ENCODE measurements around the gene TMEM18. TPM values are rescaled to one million over a fixed set of nuclear protein-coding genes. Genes with fewer than 3 reads are reported as not detected.

The TMEM18 gene
- total and polyA plus RNA-seq, 2 experiments from 2014 or later = 15.0 to 41.9 TPM

DNA sequence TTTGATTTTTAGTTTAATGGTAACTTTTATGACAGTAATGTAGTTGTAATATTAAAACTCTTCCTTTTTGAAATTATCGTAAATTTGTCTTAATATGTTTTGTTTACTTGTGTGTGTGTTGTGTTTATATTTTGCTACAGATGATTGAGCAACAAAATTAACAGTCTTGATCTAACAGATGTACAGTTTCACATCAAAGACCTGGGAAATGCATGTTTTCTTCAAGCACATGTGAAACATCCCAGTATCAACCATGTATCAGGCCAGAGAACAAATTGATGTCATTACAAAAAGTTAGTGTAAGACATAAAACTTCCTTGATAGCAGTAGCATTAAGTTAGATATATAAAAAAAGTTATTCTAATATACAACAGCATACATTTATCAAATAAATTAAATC lies 45.5 kb downstream of the TMEM18 start:
- Histone ChIP-seq H2AFZ (no peak overlapping the region), H4K20me1 (replicated peaks; ENCODE audit: insufficient read depth) (no peaks in the 10 kb centered on the region), H3K9me2 (ENCODE audit: insufficient read depth) (no peaks in the 10 kb centered on the region), H3F3A (replicated peaks; ENCODE audit: low read depth) (no peaks in the 10 kb centered on the region), H3K27ac (ENCODE audit: low read depth) (no peak overlapping the region), H3K27me3 (ENCODE audit: insufficient read depth) (peaks cover 16% of the 10 kb centered on the region), H3K4me2 (no peak overlapping the region), H3K36me3 (ENCODE audit: insufficient read depth) (no peaks in the 10 kb centered on the region), H3K4me1 (ENCODE audit: insufficient read depth) (no peaks in the 10 kb centered on the region), H3K79me2 (replicated peaks; ENCODE audit: insufficient read depth) (no peaks in the 10 kb centered on the region), H3K4me3 (no peak overlapping the region)
- H3K9me3 Mint-ChIP-seq = peaks cover 5% of the 10 kb centered on the region; the same call in 2 of the 3 replicates
- H3K36me3 Mint-ChIP-seq (ENCODE audit: low read depth) = peaks cover under 1% of the 10 kb centered on the region; the same call in 1 of the 3 replicates
- H3K27ac Mint-ChIP-seq = no peak overlapping the region
- no peak for ATAC-seq
- peaks cover 2% of the 10 kb centered on the region for H3K27me3 Mint-ChIP-seq (ENCODE audit: insufficient read depth, low read depth, poor library complexity)
- peaks cover 8% of the 10 kb centered on the region for H3K4me1 Mint-ChIP-seq
- TF ChIP-seq, protein P1, sequence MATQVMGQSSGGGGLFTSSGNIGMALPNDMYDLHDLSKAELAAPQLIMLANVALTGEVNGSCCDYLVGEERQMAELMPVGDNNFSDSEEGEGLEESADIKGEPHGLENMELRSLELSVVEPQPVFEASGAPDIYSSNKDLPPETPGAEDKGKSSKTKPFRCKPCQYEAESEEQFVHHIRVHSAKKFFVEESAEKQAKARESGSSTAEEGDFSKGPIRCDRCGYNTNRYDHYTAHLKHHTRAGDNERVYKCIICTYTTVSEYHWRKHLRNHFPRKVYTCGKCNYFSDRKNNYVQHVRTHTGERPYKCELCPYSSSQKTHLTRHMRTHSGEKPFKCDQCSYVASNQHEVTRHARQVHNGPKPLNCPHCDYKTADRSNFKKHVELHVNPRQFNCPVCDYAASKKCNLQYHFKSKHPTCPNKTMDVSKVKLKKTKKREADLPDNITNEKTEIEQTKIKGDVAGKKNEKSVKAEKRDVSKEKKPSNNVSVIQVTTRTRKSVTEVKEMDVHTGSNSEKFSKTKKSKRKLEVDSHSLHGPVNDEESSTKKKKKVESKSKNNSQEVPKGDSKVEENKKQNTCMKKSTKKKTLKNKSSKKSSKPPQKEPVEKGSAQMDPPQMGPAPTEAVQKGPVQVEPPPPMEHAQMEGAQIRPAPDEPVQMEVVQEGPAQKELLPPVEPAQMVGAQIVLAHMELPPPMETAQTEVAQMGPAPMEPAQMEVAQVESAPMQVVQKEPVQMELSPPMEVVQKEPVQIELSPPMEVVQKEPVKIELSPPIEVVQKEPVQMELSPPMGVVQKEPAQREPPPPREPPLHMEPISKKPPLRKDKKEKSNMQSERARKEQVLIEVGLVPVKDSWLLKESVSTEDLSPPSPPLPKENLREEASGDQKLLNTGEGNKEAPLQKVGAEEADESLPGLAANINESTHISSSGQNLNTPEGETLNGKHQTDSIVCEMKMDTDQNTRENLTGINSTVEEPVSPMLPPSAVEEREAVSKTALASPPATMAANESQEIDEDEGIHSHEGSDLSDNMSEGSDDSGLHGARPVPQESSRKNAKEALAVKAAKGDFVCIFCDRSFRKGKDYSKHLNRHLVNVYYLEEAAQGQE (IDR thresholded peaks at IDR 0.05; ENCODE audit: unreplicated experiment) = no peak
- H3K4me3 Mint-ChIP-seq = no peak overlapping the region
- no peak for DNase-seq (ENCODE audit: low spot score)

DNA sequence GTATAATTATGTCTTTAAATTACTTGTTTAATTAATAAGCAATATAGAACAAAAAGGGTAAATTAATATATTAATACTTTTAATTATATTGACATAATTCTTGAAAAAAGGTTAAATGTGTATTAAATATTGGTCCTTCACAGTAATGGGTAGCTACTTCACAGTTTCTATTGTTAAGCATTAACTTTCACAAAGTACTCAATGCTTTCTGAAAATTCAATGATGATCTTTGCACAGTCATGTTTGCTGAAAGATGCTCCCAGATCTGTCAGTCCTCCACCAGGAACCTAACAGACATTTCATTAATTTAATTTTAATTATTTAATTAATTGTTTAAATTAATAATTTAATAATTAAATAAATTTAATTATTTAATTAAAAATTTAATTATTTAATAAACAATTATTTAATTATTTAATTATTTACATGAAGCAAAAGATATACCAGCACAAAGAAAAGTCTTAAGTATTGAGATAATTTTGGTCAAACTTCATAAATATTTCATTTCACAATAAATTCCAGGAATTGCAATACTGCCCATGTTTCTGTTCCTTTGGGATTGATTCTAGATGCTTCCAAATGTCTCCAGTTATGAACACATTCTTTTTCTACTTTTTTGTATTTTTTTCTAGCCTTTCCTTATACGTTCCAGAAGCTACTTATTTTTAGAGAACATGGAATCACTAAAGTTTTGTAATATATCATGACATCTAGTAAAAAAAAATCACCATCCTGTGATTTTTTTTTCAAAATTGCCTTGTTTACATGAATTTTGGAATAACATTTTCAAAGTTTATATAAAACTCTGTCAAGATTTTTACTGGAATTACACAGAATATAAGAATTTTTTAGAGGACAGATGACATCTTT lies 46.5 kb downstream of the TMEM18 start:
- H3K4me2 ChIP-seq = no peak overlapping the region
- peaks cover 5% of the 10 kb centered on the region for H3K27me3 ChIP-seq (ENCODE audit: insufficient read depth)
- H3K9me2 ChIP-seq (ENCODE audit: insufficient read depth) = no peaks in the 10 kb centered on the region
- no peak overlapping the region for H3K27ac Mint-ChIP-seq
- H3K27me3 Mint-ChIP-seq (ENCODE audit: insufficient read depth, low read depth, poor library complexity) = no peaks in the 10 kb centered on the region
- H3F3A ChIP-seq (replicated peaks; ENCODE audit: low read depth) = no peaks in the 10 kb centered on the region
- H3K9me3 Mint-ChIP-seq = peaks cover under 1% of the 10 kb centered on the region; the same call in 1 of the 3 replicates
- H3K79me2 ChIP-seq (replicated peaks; ENCODE audit: insufficient read depth) = no peaks in the 10 kb centered on the region
- H2AFZ ChIP-seq = no peak overlapping the region
- no peak overlapping the region for H3K27ac ChIP-seq (ENCODE audit: low read depth)
- no peaks in the 10 kb centered on the region for H3K36me3 Mint-ChIP-seq (ENCODE audit: low read depth)
- no peaks in the 10 kb centered on the region for H3K36me3 ChIP-seq (ENCODE audit: insufficient read depth)
- no peaks in the 10 kb centered on the region for H4K20me1 ChIP-seq (replicated peaks; ENCODE audit: insufficient read depth)
- peaks cover 8% of the 10 kb centered on the region for H3K4me1 Mint-ChIP-seq
- H3K4me3 ChIP-seq = no peak overlapping the region
- DNase-seq (ENCODE audit: low spot score) (no peak), ATAC-seq (no peak)
- H3K4me1 ChIP-seq (ENCODE audit: insufficient read depth) = no peaks in the 10 kb centered on the region
- no peak overlapping the region for H3K4me3 Mint-ChIP-seq
- TF ChIP-seq, protein P1 (IDR thresholded peaks at IDR 0.05; ENCODE audit: unreplicated experiment) = no peak
- TF ChIP-seq CREB1 (CRISPR knock-in tag; IDR thresholded peaks at IDR 0.05; ENCODE audit: low read depth) (no peak), EZH2phosphoT487 (IDR thresholded peaks at IDR 0.05; ENCODE audit: unreplicated experiment) (no peak), ZNF331 (CRISPR knock-in tag; IDR thresholded peaks at IDR 0.05; ENCODE audit: low read depth) (no peak), JUNB (IDR thresholded peaks at IDR 0.05; ENCODE audit: unreplicated experiment) (no peak), POLR2AphosphoS5 (IDR thresholded peaks at IDR 0.05; ENCODE audit: low read depth) (no peak), NANOG (IDR thresholded peaks at IDR 0.05; ENCODE audit: borderline replicate concordance) (no peak)
